ENCODE measurements around the gene ITGA1.

GRCh38 chr5:52963636-52964035 lies 175.9 kb downstream of the ITGA1 start:
- no peak for TF ChIP-seq CTCF (IDR thresholded peaks at IDR 0.05)
- TF ChIP-seq POLR2A (IDR thresholded peaks at IDR 0.05) = no peak
